HepG2 (cell line): ENCODE data around the gene NFS1. TPM values are rescaled to one million over a fixed set of nuclear protein-coding genes. Genes with fewer than 3 reads are reported as not detected.

ENCODE experiments used
- ADNP ChIP-seq: sonication (generic); formaldehyde crosslinking; IDR thresholded peaks from 2 replicates; pipeline ENCODE4 v1.4.0; 2020; ENCODE audit warnings: missing genetic modification reagents
- ARID2 ChIP-seq: sonication (generic); formaldehyde crosslinking; IDR thresholded peaks from 2 replicates; pipeline ENCODE4 v1.8.1; 2022; ENCODE audit warnings: mild to moderate bottlenecking, missing genetic modification reagents, borderline replicate concordance
- CCAR2 ChIP-seq: fragments of 200-400 bp; formaldehyde crosslinking; optimal IDR thresholded peaks from 2 replicates; pipeline ENCODE3; 2018; ENCODE audit warnings: low read depth, mild to moderate bottlenecking, low read length, moderate library complexity
- FOXP1 ChIP-seq, 2 experiments: fragments of 450-650 bp in 1 of 2; IDR thresholded peaks; 2 replicates each; pipeline ENCODE4 v1.6.1; 2017 to 2018; ENCODE audit warnings: antibody characterized with exemption in 1 of 2
- GTF3A ChIP-seq: sonication (generic); formaldehyde crosslinking; conservative IDR thresholded peaks from 2 replicates; pipeline ENCODE4 v1.4.0; 2020; ENCODE audit warnings: mild to moderate bottlenecking, missing genetic modification reagents
- HDAC1 ChIP-seq: sonication (generic); formaldehyde crosslinking; IDR thresholded peaks from 2 replicates; pipeline ENCODE4 v1.5.1; 2020; ENCODE audit warnings: mild to moderate bottlenecking, missing genetic modification reagents
- NR0B2 ChIP-seq: sonication (generic); formaldehyde crosslinking; IDR thresholded peaks from 2 replicates; pipeline ENCODE4 v1.4.0; 2020; ENCODE audit warnings: mild to moderate bottlenecking, missing genetic modification reagents
- PAF1 ChIP-seq: IDR thresholded peaks from 2 replicates; pipeline ENCODE4 v1.6.1; 2016; ENCODE audit warnings: missing genetic modification reagents, missing compliant biosample characterization
- PAWR ChIP-seq: sonication (generic); formaldehyde crosslinking; IDR thresholded peaks from 2 replicates; pipeline ENCODE4 v1.4.0; 2020; ENCODE audit warnings: missing genetic modification reagents, mild to moderate bottlenecking, borderline replicate concordance
- RFXANK ChIP-seq: IDR thresholded peaks from 2 replicates; pipeline ENCODE4 v1.6.1; 2016
- SNAI1 ChIP-seq: sonication (generic); formaldehyde crosslinking; IDR thresholded peaks from 2 replicates; pipeline ENCODE4 v1.5.0; 2020; ENCODE audit warnings: mild to moderate bottlenecking, missing genetic modification reagents, borderline replicate concordance
- ZBTB39 ChIP-seq: sonication (generic); formaldehyde crosslinking; IDR thresholded peaks from 2 replicates; pipeline ENCODE4 v1.5.0; 2020; ENCODE audit warnings: missing genetic modification reagents
- ZBTB44 ChIP-seq: sonication (generic); formaldehyde crosslinking; IDR thresholded peaks from 2 replicates; pipeline ENCODE4 v1.4.0; 2020; ENCODE audit warnings: missing genetic modification reagents
- ZNF207 ChIP-seq: fragments of 450-650 bp; IDR thresholded peaks from 2 replicates; pipeline ENCODE4 v1.6.1; 2016; ENCODE audit warnings: antibody characterized with exemption, borderline replicate concordance
- ZNF253 ChIP-seq: sonication (generic); formaldehyde crosslinking; IDR thresholded peaks from 2 replicates; pipeline ENCODE4 v1.8.0; 2022; ENCODE audit warnings: mild to moderate bottlenecking, missing genetic modification reagents, borderline replicate concordance
- ZNF414 ChIP-seq: sonication (generic); formaldehyde crosslinking; IDR thresholded peaks from 2 replicates; pipeline ENCODE4 v1.5.0; 2020; ENCODE audit warnings: missing genetic modification reagents
- ZNF564 ChIP-seq: sonication (generic); formaldehyde crosslinking; IDR thresholded peaks from 2 replicates; pipeline ENCODE4 v1.8.1; 2023; ENCODE audit warnings: mild to moderate bottlenecking, missing genetic modification reagents
- ZNF776 ChIP-seq: sonication (generic); formaldehyde crosslinking; IDR thresholded peaks from 2 replicates; pipeline ENCODE4 v1.4.0; 2020; ENCODE audit warnings: mild to moderate bottlenecking, missing genetic modification reagents
- ZNF784 ChIP-seq: sonication (generic); formaldehyde crosslinking; IDR thresholded peaks from 2 replicates; pipeline ENCODE4 v1.5.1; 2020; ENCODE audit warnings: missing genetic modification reagents, mild to moderate bottlenecking, borderline replicate concordance
- polyA plus RNA-seq, 8 experiments: library from polyadenylated mRNA; depleted of rRNA in 3 of 8; stranded (reverse) in 7 of 8; unstranded in 1 of 8; fragments of >200 nt; fragmentation: Illumina TruSeq in 4 of 8; extraction: Trizol in 4 of 8; gene quantifications; 2 replicates each; pipeline versions ENCODE4 v1.2.1 to v1.2.3, GENCODE V29; 2011 to 2016; ENCODE audit warnings: low read depth in 4 of 8, missing spikeins in 1 of 8, mixed read lengths in 1 of 8; ENCODE audit not compliant: insufficient read depth in 1 of 8
- total RNA-seq, 5 experiments: library from RNA; depleted of rRNA; stranded (reverse); fragments of >200 nt; fragmentation: Illumina TruSeq; extraction: Trizol; gene quantifications; 2 replicates each; pipeline ENCODE4 v1.2.3, GENCODE V29; 2016; ENCODE audit warnings: low read depth in 1 of 5
- TF ChIP-seq, protein P1 (sequence below): sonication (generic); formaldehyde crosslinking; IDR thresholded peaks from 2 replicates; pipeline ENCODE4 v1.4.0; 2020; ENCODE audit warnings: missing genetic modification reagents

NFS1 gene
- total and polyA plus RNA-seq, 2 of the 13 experiments (the other 11 are each of a cell fraction or from before 2014, with no cell fraction given): 65.9 to 88.1 TPM

DNA sequence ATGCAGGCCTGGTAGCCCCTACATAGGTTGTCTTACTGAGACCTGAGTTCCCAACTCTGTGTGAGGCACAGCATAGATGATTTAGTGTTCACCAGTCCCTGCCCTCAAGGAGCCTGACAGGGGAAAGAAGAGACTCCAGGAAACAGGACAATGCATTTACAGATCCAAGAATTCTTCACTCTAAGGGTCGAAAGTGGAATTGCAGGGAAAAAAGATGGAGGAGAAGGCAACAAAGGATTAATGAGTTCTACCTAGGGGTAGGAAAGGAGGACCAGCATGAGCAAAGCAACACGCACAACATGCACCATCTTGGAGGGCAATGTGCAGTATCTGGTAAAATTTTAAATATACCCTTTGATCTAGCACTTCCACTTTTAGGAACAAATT, 77.6 kb downstream of the NFS1 start (continued):
- TF ChIP-seq, protein P1, sequence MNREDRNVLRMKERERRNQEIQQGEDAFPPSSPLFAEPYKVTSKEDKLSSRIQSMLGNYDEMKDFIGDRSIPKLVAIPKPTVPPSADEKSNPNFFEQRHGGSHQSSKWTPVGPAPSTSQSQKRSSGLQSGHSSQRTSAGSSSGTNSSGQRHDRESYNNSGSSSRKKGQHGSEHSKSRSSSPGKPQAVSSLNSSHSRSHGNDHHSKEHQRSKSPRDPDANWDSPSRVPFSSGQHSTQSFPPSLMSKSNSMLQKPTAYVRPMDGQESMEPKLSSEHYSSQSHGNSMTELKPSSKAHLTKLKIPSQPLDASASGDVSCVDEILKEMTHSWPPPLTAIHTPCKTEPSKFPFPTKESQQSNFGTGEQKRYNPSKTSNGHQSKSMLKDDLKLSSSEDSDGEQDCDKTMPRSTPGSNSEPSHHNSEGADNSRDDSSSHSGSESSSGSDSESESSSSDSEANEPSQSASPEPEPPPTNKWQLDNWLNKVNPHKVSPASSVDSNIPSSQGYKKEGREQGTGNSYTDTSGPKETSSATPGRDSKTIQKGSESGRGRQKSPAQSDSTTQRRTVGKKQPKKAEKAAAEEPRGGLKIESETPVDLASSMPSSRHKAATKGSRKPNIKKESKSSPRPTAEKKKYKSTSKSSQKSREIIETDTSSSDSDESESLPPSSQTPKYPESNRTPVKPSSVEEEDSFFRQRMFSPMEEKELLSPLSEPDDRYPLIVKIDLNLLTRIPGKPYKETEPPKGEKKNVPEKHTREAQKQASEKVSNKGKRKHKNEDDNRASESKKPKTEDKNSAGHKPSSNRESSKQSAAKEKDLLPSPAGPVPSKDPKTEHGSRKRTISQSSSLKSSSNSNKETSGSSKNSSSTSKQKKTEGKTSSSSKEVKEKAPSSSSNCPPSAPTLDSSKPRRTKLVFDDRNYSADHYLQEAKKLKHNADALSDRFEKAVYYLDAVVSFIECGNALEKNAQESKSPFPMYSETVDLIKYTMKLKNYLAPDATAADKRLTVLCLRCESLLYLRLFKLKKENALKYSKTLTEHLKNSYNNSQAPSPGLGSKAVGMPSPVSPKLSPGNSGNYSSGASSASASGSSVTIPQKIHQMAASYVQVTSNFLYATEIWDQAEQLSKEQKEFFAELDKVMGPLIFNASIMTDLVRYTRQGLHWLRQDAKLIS: no peak; the same call in 1 of the 2 replicates
- no peak for TF ChIP-seq NR0B2 (CRISPR knock-in tag)
- 0 out of 2 replicates have a peak, but pooled peaks have one; percentile 59 for TF ChIP-seq PAF1 (CRISPR knock-in tag)
- TF ChIP-seq ZNF784 (CRISPR knock-in tag): 0 out of 2 replicates have a peak, but pooled peaks have one; percentile 49
- no peak for TF ChIP-seq ZBTB44 (CRISPR knock-in tag)
- TF ChIP-seq SNAI1 (CRISPR knock-in tag): no peak
- no peak for TF ChIP-seq ARID2
- no peak for TF ChIP-seq PAWR (CRISPR knock-in tag)
- TF ChIP-seq RFXANK (CRISPR knock-in tag): no peak
- TF ChIP-seq ZNF253 (CRISPR knock-in tag): no peak
- TF ChIP-seq ADNP (CRISPR knock-in tag): no peak
- TF ChIP-seq ZBTB39 (CRISPR knock-in tag): no peak
- TF ChIP-seq GTF3A (CRISPR knock-in tag): no peak
- no peak for TF ChIP-seq ZNF564 (CRISPR knock-in tag)
- TF ChIP-seq ZNF776 (CRISPR knock-in tag): no peak
- TF ChIP-seq ZNF207: no peak
- TF ChIP-seq FOXP1 (IDR thresholded peaks at IDR 0.05): no peak
- TF ChIP-seq FOXP1 (CRISPR knock-in tag; IDR thresholded peaks at IDR 0.05): no peak
- TF ChIP-seq CCAR2: no peak
- TF ChIP-seq HDAC1 (CRISPR knock-in tag): no peak
- TF ChIP-seq ZNF414 (CRISPR knock-in tag): no peak
